Retina (tissue), 1 donor: ENCODE measurements around the gene MFSD11.
"Not testable (repeated sequence)": the region's sequence is repeated elsewhere in the genome, so short reads cannot be mapped to it uniquely, and the experiment has no call there.

Experiments used
- DNase-seq: peaks from one replicate; pipeline ENCODE4 v3.0.0-alpha.2; 2016

MFSD11 gene

GRCh38 chr17:76726776-76727718 lies 10.9 kb upstream of the MFSD11 start, which contains the start of gene METTL23:
Gene METTL23, plus strand, starts transcription at chr17:76726839. Its CDS starts 2,872 bp downstream, at chr17:76729711.
- peak; percentile 88 for DNase-seq

DNA sequence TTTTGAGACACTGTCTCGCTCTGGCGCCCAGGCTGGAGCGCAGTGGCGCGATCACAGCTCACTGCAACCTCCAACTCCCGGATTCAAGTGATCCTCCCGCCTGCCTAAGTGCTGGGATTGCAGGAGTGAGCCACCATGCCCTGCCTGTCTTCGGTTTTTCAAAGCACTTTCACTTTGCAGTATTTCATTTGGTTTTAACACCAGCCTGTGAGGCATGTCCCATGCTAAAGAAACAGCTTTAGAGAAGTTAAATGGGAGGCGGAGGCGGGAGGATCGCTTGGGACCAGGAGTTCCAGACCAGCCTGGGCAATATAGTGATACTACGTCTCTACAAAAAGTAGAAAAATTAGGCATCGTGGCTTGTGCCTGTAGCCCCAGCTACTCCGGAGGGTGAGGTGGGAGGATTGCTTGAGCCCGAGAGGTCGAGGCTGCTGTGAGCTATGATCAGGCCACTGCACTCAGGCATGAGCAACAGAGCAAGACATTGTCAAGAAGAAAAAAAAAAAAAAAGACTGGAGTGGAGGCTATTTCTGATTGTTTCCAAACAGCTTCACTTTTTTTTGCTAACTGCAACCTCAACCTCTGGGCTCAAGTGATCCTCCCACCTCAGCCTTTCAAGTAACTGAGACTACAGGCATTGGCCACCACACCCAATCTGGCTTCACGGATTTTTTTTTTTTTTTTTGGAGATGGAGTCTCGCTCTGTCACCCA lies 10.0 kb upstream of the MFSD11 start:
- no peak for DNase-seq

- DNase-seq: not testable (repeated sequence)
Measured at GRCh38 chr17:76731800-76732733, 5.9 kb upstream of the MFSD11 start.

DNA sequence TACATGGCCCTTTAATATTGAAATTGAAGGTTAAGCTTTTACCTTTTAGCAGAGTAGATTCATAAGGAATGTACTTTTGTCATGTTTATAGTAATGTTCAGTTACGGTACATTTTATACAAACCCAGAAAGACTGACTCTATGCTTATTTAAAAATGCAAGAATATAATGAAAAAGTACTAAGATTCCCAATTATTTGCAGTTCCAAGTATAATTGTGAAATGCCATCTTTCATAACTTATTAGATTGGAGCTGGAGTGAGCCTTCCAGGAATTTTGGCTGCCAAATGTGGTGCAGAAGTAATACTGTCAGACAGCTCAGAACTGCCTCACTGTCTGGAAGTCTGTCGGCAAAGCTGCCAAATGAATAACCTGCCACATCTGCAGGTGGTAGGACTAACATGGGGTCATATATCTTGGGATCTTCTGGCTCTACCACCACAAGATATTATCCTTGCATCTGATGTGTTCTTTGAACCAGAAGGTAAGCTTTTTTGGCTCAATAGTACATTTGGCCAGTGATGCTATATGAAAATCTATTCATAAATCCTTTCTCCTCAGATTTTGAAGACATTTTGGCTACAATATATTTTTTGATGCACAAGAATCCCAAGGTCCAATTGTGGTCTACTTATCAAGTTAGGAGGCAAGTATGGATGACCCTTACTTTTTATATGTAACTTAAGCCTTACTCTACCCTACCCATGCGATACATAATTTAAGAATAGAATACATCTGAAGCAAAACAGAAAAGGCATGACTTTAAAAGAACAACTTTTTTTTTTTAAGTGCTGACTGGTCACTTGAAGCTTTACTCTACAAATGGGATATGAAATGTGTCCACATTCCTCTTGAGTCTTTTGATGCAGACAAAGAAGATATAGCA lies 4.9 kb upstream of the MFSD11 start:
- DNase-seq: no peak

DNA sequence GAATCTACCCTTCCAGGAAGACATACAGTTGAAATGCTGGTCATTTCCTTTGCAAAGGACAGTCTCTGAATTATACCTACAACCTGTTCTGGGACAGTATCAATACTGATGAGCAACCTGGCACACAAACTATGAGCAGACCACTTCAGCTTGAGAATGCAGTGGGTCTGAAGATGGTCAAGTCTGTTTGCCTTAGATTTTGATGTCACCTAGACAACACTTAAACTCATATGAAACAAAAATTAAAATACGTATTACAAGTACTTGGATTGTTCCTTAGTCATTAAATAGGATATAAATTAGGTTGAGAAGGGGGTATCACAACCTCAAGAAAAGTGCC lies 4.3 kb upstream of the MFSD11 start:
- no peak for DNase-seq

DNA sequence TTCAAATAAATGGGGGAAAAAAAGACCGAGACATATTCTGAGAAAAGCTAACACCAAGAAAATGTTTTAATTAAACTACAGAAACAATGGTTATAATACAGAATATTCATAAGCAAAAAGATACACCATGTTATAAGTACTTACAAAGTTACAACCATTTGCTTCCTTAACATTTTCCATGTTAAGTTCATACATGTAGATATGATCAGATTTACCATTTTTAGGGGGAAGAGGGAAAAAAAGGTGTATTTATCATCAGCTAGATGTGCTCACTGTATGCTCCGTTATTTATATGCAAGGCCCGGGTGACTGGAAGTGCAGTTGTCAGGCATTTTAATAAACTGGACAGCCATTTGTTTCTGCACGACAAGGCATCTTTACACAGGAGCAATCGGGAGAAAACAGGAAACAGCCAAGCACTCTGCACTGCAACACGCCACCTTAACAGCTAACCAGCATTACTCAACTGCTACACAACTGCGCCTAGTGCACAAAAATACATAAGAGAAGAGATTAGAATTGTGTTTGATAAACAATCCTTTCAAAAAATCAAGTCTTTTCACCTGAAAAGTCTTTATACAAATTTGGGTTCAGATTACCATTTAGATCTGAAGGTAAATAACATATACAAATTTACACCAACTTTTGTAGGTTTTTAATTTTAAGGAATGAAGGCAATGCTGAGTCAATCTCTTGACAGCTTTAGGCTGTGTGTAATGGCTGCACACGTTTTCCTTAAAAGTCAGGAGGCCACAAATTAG lies 3.7 kb upstream of the MFSD11 start:
- DNase-seq: no peak

- no peak for DNase-seq
Measured at GRCh38 chr17:76735006-76735405, 2.9 kb upstream of the MFSD11 start.

DNA sequence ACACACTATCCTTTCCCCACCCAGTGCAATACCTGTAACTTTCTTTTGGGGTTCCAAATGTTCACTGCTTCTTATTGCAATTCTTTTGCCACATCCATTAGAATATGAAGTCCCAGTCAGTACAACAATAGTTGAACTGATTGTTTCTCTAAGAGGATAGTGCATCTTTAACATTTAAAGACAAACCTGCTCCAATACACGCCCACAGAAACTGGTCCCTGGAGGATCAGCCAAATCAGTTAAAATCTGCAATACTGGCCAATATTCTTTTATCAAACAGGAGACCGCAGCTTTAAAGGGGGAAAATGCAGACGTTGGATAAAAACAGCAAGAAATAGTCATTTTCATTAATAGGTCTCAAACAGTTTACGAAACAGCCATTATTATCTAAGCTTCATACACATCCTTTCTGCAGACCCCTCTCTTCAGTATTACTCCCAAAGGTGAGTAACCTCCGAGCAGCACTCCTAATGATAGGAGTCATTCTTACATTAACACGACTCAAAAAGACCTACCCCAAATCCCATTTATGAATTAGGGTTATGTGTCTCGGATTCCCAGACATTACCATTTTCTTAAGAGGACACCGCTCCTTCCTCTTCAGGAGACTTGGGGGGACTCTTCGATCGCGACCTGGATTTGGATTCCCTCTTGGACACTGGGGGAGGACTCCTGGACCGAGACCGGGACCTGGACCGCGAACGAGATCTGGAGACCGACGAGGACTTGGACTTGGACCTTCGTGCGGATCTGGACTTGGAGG lies 2.2 kb upstream of the MFSD11 start:
- no peak for DNase-seq

DNA sequence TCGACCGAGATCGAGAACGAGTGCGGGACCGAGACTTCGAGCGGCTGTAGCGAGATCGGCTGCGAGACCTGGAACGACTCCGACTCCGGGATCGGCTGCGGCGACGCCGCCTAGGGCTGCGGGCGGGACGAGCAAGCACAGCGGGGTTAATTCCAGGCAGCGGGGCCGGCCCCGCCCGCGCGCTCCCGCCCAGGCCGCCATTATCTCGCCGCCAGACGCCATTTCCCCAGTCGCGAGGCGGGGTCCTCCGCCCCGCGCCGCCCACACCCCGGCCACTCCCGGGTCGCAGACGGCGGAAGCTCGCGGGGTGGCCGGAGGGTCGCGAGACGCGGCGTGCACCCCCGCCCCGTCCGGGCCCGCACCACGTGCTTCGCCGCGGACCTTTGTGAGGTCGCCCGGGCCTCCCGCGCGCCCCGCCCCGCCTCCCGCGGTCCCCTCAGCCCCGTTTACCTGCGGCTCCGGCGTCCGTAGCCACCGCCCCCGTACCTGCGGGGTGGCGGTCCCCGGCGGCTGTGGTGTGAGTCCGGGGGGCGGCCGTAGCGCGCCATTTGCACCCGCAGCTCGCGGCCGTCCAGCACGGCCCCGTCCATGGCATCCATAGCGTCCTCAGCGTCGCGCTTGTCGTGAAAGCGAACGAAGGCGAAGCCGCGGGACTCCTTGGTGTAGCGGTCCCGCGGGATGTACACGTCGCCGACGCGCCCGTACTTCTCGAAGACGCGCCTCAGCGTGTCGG lies 1.4 kb upstream of the MFSD11 start:
- peak; percentile 86 for DNase-seq

DNA sequence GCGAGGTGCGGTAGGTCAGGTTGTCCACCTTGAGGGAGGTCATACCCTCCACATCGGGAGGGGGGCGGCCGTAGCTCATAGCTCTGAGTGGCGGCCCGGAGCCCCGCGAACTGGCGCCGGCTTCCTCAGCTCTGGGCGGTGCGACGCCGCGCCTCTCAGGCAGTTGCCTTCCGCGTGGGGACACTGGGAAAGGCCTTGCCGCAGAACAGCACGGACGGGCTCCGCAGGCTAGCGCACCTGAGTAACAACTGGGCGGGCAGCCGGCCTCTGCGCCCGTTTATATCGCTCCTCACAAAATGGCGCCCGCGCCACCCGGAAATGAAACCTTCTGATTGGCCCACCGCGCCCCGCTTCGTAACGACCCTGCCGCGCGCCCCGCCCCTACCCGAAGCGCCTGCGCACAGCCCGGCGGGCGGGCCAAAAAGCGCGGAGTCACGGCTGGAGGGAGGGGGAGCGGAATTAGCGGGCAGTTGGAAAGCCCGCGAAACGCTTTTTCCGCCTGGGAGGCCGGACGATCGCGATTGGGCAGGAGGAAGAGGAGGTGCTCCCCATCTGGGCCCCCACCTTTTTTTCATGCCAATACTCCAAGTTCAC lies 740 bp upstream of the MFSD11 start, which contains the start of gene SRSF2:
SRSF2 (minus strand) TSS at position 250 of the 594 bp plus-strand sequence; CDS start at position 79, 171 bp downstream.
- peak; percentile 99 for DNase-seq

GRCh38 chr17:76738468-76738850 lies 540 bp downstream of the MFSD11 start:
- DNase-seq: no peak

DNA sequence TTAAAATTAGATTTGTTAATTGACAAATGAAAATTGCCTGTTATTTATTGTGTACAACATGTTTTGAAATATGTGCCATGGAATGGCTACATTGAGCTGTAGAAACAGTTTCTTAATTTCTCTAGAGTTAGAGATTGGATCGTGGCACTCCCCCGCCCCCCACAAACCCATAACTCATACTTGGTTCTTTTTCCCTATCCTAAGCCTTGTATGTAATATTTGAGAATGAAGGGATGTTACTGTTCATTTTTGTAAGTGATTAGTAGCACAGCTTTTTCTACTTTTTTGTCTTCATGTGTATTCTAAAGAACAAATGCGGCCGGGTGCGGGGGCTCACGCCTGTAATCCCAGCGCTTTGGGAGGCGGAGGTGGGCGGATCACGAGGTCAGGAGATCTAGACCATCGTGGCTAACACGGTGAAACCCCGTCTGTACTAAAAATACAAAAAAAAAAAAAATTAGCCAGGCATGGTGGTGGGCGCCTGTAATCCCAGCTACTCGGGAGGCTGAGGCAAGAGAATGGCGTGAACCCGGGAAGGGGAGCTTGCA lies 1.7 kb downstream of the MFSD11 start:
- not testable (repeated sequence) for DNase-seq

GRCh38 chr17:76740329-76741118 lies 2.6 kb downstream of the MFSD11 start:
- DNase-seq: no peak

GRCh38 chr17:76742958-76743357 lies 5.0 kb downstream of the MFSD11 start:
- DNase-seq: no peak

DNA sequence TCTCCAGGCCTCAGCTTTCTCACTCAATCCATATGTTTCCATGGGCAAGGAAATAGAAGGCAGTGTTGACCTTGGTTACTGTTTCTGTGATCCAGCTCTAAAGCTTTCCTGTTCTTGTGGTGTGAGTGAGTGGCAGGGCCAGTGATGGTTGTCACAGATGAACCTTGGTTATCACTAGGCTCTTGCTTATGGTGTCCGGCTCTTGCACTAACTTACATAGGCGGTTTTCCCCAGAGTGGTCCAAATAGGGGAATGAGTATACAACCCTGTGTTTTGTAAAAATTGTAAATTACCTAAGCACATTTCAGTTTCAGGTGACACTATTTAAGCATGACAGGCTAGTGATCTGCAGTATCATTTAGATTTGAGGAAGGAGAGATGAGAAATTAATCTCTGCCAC lies 6.8 kb downstream of the MFSD11 start:
- no peak for DNase-seq

- not testable (repeated sequence) for DNase-seq
Measured at GRCh38 chr17:76745785-76746184, 7.9 kb downstream of the MFSD11 start.

DNA sequence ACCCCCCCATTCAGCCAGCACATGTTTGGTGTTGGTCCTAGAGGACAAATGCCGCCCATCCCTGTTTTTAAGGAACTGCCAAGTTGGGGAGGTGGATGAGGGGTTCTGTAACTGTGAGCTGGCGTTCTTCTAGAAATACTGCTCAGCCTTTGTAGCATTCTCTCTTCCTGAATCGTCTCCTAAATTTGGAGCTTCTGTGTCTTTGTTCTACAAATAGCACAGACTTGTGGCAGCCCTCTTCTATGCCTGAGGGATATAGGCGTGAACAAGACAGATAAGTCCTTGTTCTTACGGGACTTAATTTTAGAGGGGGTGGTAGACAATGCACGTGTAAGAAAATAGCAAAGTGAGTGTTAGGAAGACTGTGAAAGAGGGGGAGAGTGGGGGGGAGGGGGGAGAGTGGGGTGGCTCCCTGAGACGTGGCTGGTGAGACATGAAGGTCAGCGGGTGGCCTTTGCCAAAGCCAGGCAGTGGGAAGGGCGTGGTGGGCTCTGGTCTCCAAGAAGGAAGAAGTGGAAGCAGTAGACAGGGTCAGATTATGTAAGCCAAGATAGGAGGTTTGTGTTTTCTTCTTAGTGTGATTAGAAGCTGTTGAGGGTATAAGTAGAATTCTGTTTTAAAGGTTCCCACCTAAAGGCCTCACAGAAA lies 9.9 kb downstream of the MFSD11 start:
- DNase-seq: no peak
